Raji (cell line): ENCODE results near the gene STAT5B.

Source experiments
- POLR2A ChIP-seq: IDR thresholded peaks from 2 replicates; pipeline ENCODE4 v1.6.1; 2011; ENCODE audit warnings: low read depth, low read length, control low read depth; ENCODE audit not compliant: insufficient read depth

Gene STAT5B

DNA sequence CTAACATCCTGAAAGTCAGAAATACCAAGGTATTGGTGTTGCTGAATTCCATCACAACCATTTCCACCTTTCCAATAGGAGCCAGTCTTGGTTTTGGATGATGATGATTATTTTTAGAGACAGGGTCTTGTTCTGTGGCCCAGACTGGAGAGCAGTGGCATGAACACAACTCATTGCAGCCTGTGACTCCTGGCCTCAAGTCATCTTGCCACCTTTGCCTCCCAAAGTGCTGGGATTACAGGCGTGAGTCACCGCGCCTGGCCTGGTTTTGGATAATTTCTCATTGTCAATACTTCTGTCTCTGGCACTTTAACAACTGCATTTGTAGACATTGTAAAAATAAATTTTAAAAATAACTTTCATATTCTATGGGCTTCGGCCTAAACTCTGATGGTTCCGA, 22.6 kb downstream of the STAT5B start:
- TF ChIP-seq POLR2A, result no peak

DNA sequence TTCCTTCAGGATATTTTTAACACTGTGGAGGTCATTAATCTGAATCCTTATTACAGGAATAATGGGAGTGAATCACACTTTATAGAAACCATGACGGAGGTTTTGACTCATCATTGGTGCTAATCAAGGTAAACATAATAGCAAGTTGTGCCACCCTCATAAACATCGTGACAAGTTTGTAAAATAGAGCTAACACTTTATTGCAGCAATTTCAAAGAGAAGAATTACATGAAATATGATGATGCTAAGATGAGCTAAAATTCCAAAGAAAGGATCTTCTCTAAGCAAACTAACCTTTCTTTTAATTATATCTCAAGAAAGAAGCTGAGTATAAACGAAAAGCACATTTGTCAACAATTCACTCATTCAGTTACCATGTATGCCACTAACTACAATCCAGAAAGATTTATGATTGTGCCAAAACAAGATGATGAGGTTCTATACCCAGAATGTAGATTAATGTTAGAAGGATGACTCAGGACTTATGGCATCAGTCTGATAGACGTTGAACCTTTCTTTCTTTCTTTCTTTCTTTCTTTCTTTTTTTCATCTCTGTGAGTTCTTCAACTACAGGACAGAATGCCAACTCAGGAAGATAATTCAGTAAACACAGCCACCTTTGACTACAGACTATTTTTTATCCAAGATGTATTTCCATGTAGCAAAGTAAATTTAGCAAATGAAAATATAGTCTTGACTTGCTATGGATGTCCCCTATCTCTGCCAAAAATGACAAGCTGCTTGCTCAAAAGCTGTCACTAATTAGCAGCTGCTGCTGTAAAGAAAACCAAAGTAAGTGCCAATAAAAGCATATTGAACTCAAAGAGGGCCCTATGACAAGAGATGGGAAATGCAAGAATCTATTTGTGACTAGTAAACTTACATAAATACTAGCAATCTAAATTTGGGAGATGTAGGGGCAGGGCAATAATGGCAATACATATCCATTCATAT, 23.3 kb downstream of the STAT5B start:
- no peak for TF ChIP-seq POLR2A

DNA sequence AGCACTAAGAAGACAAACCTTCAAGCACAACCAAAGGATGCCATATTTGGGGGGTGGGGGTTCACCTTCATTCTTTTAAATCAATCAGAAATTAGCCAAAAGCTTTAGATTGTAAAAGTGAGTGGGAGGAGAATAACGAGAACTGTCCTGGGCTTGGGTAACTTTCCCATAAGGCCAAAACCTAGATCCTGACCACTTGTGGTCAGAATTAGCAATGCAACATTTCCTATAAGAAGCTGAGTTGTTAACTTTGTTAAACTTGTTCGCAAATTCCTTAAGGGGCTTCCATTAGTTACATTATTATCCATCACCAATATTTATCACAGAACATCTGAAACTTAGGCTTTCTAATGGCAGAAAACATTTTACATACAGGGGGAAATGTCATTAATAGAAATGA, 25.1 kb downstream of the STAT5B start:
- no peak for TF ChIP-seq POLR2A

DNA sequence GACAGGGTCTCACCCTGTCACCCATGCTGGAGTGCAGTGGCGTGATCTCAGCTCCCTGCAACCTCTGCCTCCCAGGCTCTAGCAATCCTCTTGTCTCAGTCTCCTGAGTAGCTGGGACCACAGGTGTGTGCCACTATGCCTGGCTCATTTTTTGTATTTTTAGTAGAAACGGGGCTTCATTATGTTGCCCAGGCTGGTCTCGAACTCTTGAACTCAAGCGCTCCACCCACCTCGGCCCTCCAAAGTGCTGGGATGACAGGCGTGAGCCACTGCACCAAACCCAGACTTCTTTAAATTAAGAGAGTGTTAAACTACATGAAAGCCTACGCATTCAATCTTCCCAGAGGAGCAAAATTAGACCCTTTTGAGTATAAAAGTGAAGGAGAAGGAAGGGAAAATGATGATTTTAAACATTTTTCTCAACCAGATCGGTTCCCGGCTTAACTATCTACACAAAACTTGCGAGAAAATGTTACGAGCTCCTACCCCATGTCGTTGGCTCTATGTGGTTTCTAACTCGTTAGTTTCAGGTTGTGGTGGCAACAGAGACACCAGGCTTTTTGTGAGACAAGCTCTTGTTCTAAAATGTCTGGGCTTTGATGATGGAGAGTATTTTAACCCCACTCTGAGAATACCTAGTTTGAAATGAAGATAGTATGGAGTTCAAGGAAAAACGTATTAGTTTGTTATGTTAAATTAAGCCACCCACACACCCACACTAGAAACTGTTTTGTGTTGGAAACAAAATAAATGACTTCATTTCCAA, 26.3 kb downstream of the STAT5B start:
- TF ChIP-seq POLR2A, result no peak

DNA sequence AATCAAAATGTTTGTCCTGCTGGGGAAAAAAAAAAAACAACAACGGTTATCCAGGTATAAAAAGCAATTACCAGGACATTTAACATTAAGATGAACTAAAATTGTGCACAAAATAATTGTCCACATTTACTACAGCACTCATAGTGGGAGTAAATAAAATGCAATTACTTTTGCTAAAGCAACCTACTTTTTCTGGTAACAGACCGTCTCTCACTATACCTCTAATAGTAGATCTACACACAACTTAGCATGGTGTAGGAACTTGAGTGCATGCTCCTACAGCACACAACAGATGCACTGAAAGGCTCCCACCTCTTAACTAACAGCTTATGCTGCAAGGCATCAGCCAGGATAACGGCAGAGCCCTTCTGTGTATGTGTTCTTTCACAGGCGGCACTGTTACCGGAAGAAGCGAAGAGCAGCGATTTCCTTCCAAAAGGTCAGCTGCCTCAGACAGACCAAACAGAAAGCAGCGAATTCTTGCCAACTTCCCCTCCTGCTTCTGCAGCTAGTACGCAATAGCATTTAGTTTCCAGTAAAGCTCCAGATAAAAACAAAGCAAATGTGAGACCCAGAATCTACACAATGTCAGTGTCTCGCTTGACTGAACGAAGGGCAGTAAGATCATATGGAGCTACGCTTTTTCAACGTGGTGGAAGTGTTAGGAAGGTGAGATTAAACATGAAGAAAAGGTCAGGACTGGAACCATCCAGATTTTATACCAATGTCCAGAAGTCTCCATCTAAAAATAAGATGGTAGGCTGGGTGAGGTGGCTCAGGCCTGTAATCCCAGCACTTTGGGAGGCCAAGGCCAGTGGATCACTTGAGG, 27.6 kb downstream of the STAT5B start:
- TF ChIP-seq POLR2A, result peak; percentile 49

DNA sequence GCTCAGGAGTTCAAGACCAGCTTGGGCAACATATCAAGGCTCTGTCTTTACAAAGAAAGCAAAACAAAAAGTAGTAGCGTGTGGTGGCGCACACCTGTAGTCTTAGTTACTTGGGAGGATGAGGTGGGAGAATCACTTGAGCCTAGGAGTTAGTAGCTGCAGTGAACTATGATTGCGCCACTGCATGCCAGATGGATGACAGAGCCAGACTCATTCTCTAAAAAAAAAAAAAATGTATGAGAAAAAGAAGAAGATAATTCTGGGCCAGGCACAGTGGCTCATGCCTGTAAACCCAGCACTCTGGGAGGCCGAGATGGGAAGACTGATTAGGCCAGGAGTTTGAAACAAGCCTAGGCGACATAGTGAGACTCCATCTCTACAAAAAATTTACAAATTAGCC, 28.5 kb downstream of the STAT5B start:
- no peak for TF ChIP-seq POLR2A

DNA sequence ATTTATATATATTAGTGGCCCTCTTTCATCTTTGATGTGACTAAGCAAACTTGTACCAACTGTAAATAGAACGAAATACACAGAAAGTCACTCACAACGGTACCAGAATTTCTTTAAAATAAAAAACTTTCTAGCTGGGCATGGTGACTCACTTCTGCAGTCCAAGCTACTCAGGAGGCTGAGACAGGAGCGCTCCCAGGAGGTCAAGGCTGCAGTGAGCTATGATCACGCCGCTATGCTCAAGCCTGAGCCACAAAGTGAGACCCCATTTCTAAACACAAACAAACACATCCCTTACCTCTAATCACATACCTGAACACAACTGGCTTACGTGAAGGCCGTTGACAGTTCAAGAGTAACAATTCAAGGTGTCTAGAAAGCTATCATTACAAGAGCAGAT, 29.7 kb downstream of the STAT5B start:
- TF ChIP-seq POLR2A, result no peak

DNA sequence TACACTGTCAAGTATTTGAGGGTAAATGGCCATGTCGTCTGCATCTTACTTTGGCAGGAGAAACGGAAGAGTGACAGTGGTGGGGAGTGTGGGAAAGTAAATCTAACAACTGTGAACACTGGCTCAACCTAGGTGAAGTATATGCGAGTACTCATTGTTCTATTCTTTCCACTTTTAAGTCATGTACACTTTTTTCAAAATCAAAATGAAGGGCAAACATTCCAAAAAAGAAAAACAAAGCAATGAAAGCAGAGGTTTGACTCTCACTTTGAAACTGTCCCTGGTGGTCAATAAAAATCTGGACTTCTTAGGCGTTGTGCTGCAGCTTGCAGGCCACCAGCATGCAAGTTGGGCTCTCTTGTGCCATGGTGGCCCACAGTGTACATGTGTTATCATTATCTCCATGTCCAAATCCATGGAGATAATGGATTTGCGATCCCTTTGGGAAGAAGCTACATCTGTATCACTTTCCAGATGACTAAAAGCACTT, 32.7 kb downstream of the STAT5B start:
- no peak for TF ChIP-seq POLR2A

DNA sequence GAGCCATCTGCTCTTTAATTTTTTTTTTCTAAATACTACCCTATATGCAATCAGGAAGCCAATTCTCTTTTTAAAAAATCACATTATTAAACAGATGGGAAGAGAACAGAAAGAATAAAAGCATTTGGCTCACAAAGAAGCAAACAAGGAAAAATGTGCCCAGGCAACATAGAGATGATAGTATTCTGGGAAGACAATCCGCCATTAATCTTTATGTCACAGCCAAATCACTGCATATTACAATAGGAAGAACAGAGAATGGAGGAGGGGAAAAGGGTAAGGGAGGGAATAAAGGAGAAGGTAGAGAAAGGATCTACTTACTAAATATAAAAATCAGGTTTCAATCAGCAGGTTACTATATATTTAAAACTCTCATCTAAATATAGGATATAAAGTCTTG, 34.3 kb downstream of the STAT5B start:
- TF ChIP-seq POLR2A, result no peak

DNA sequence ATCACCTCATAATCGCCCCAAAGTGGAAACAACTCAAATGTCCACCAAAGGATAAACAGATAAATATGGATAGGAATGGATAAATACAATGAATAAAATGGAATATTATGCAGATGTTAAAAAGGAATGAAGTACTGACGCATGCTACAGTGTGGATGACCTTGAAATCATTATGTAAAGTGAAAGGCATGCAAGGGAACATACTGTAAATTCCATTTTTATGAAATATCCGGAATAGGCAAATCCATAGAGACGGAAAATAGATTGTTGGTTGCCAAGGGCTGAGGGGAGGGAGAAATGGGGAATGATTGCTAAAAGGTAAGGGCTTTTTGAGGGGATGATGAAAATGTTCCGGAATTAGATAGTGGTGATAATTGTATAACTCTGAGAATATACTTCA, 36.0 kb downstream of the STAT5B start:
- TF ChIP-seq POLR2A, result no peak

DNA sequence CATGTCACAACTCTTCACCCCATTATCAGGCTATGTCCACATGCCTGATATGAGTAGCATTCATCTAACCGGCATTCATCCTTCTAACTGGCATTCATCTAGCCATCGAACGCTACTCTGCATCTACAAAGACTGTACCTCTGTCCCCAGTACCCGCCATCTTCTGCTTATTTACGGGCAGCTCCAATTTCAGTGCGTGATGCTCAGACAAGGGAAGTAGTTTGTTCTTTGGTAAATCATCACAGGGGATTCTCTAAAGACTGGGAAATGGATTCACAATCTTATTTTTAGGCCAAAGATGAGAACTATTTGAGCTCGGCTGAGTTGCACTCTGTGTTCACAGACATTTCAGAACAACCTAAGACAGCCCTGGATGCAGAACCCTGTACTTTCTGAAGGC, 39.4 kb downstream of the STAT5B start:
- no peak for TF ChIP-seq POLR2A

DNA sequence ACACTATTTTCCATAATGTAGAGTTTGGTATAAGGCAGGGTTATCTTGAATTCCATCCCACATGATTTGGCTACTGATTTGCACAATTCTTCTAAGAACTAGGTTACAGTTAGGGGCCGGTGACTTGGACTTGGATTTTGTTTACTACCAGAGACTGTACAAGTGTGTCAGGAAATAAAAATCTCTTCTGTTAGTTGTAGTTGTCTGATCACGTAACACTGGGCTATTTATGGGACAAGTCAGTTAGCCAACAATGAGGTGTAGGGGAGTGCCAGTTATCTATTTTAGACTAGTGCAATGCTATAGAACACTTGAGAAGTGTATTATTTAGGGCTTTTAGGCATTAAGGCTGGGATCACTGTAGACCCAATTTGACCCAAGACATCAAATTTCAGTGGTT, 42.2 kb downstream of the STAT5B start:
- TF ChIP-seq POLR2A, result no peak

DNA sequence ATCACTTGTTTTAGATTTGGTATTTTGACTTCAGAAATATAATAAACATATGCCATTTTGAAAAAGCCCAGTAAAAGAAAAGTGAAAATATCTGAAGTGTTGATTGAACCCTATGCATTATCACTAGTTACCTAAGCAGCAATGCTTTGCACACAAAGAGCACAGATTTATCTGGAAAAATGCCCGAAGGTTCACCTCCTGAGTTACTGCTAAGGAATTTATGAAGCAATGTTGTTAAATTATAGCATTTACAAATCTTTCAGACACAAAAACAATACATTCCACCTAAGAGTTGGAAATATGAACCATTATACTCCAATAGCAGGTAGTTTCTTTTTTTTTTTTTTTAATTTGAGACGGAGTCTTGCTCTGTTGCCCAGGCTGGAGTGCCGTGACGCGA, 43.0 kb downstream of the STAT5B start:
- TF ChIP-seq POLR2A, result no peak

DNA sequence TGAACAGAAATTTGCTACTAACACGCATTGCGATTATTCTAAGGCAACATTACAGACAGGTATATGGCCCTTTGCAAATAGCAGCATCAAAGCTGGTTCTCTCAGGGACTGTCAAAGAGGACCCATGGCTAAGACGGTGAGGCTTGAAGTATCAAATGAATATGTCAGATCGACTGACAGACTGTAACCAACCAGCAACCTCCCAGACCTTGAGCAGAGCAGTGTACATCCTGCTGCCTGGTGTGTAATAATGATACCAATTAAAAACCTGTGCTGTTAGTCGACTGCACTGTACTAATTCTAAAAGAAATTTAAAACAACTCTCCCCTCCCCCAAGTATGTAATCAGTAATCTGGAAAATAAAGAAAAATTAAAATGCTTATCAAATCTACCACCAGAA, 46.0 kb downstream of the STAT5B start:
- no peak for TF ChIP-seq POLR2A
